Endothelial cell of umbilical vein (primary cell): ENCODE measurements around the gene SYT14. TPM values are rescaled to one million over a fixed set of nuclear protein-coding genes. Genes with fewer than 3 reads are reported as not detected.

Experiments used
- BruUV-seq: library from RNA; stranded (reverse); fragments of 400-500 nt; replicated peaks from 2 replicates; lab custom pipeline; 2021; lab: Mats Ljungman, UMichigan
- CTCF ChIA-PET: fragments of 300-600, 350-600 bp; sonication (Branson Sonifier 250); formaldehyde crosslinking; loops from one replicate; lab custom pipeline; 2021; ENCODE audit warnings: antibody characterized with exemption, inconsistent platforms; lab: Charles Lee
- POLR2A ChIA-PET: fragments of 300-600, 350-600 bp; sonication (Branson Sonifier 250); formaldehyde crosslinking; loops from one replicate; lab custom pipeline; 2021; ENCODE audit warnings: antibody characterized with exemption, inconsistent platforms; lab: Charles Lee
- DNase-seq: peaks from one replicate; pipeline ENCODE4 v3.0.0-alpha.2; 2011; ENCODE audit warnings: low read depth, low spot score
- FAIRE-seq: peaks from 2 replicates; lab custom pipeline; 2011; peaks lifted over from hg19 to GRCh38; lab: Jason Lieb, UNC
- H2AFZ ChIP-seq: 2 replicates; pipeline ENCODE4 v1.6.0; 2012; ENCODE audit warnings: low read depth, low read length, control low read depth, inconsistent platforms
- H3K27ac ChIP-seq: 2 replicates; pipeline ENCODE4 v1.5.1; 2011; ENCODE audit warnings: low read depth, mild to moderate bottlenecking, control low read depth, low read length, moderate library complexity; ENCODE audit not compliant: insufficient read depth
- H3K27me3 ChIP-seq, 2 experiments: 2 replicates each; pipeline versions ENCODE4 v1.6.0 to v1.6.1; 2011; ENCODE audit warnings: low read length in 2 of 2, mixed read lengths in 1 of 2; ENCODE audit not compliant: control insufficient read depth in 2 of 2, insufficient read depth in 2 of 2
- H3K36me3 ChIP-seq, 2 experiments: 2 replicates in 1 of 2; 3 replicates in 1 of 2; pipeline ENCODE4 v1.5.1; 2011; ENCODE audit warnings: low read length in 2 of 2, mild to moderate bottlenecking in 1 of 2, moderate library complexity in 1 of 2; ENCODE audit not compliant: control insufficient read depth in 2 of 2, insufficient read depth in 2 of 2; ENCODE audit errors: extremely low read depth in 1 of 2
- H3K4me1 ChIP-seq: 3 replicates; pipeline ENCODE4 v1.5.1; 2011; ENCODE audit warnings: mild to moderate bottlenecking, low read length; ENCODE audit not compliant: control insufficient read depth, insufficient read depth; ENCODE audit errors: extremely low read depth
- H3K4me2 ChIP-seq: 2 replicates; pipeline ENCODE4 v1.6.1; 2011; ENCODE audit warnings: low read length, control low read depth, mixed read lengths; ENCODE audit not compliant: insufficient read depth
- H3K4me3 ChIP-seq, 3 experiments: fragments of 200-600 bp in 1 of 3; sonication (generic), shearing (Covaris generic) in 1 of 3; replicated peaks in 1 of 3; 2 replicates each; pipeline ENCODE4 v1.5.1; 2011 to 2016; ENCODE audit warnings: control low read depth in 3 of 3, low read length in 3 of 3, mild to moderate bottlenecking in 2 of 3, inconsistent platforms in 1 of 3, low read depth in 1 of 3, moderate library complexity in 1 of 3; ENCODE audit not compliant: insufficient read depth in 1 of 3
- H3K79me2 ChIP-seq: 2 replicates; pipeline ENCODE4 v1.6.0; 2012; ENCODE audit warnings: low read length, inconsistent platforms; ENCODE audit not compliant: control insufficient read depth, insufficient read depth
- H3K9ac ChIP-seq: replicated peaks from 2 replicates; pipeline ENCODE3; 2011; ENCODE audit warnings: low read length, control low read depth; ENCODE audit not compliant: insufficient read depth; ENCODE audit errors: extremely low read depth
- H3K9me1 ChIP-seq: replicated peaks from 3 replicates; pipeline ENCODE4 v1.6.0; 2011; ENCODE audit warnings: mild to moderate bottlenecking, low read length; ENCODE audit not compliant: control insufficient read depth, insufficient read depth; ENCODE audit errors: extremely low read depth
- H3K9me3 ChIP-seq: replicated peaks from 2 replicates; pipeline ENCODE4 v1.5.1; 2012; ENCODE audit warnings: low read length, inconsistent platforms; ENCODE audit not compliant: control insufficient read depth, insufficient read depth
- H4K20me1 ChIP-seq: replicated peaks from 2 replicates; pipeline ENCODE3; 2011; ENCODE audit warnings: mild to moderate bottlenecking, low read length; ENCODE audit not compliant: control insufficient read depth, insufficient read depth; ENCODE audit errors: extremely low read depth
- CTCF ChIP-seq, 2 donors: IDR thresholded peaks; 1 replicate in 1 of 2; 2 replicates in 1 of 2; pipeline ENCODE4 v1.5.1; 2011; ENCODE audit warnings: low read length in 2 of 2, mild to moderate bottlenecking in 2 of 2, moderate library complexity in 2 of 2, control low read depth in 1 of 2, inconsistent platforms in 1 of 2, low read depth in 1 of 2; ENCODE audit not compliant: insufficient read depth in 1 of 2; ENCODE audit errors: extremely low read depth in 1 of 2
- EZH2 ChIP-seq: IDR thresholded peaks from 2 replicates; pipeline ENCODE4 v1.6.1; 2012; ENCODE audit warnings: borderline replicate concordance, low read depth, mild to moderate bottlenecking, moderate library complexity, low read length, inconsistent platforms; ENCODE audit not compliant: severe bottlenecking
- FOS ChIP-seq: IDR thresholded peaks from 2 replicates; pipeline ENCODE4 v1.6.1; 2011; ENCODE audit warnings: mild to moderate bottlenecking, low read length, moderate library complexity, borderline replicate concordance; ENCODE audit not compliant: insufficient read depth
- GATA2 ChIP-seq: IDR thresholded peaks from 2 replicates; pipeline ENCODE4 v1.7.0; 2011; ENCODE audit warnings: low read depth, mild to moderate bottlenecking, moderate library complexity, mixed read lengths, low read length; ENCODE audit not compliant: insufficient read length, insufficient read depth
- JUN ChIP-seq: IDR thresholded peaks from 2 replicates; pipeline ENCODE4 v1.6.1; 2011; ENCODE audit warnings: borderline replicate concordance, low read depth; ENCODE audit not compliant: insufficient read length, insufficient read depth
- MYC ChIP-seq: IDR thresholded peaks from one replicate; pipeline ENCODE4 v1.6.1; 2011; ENCODE audit warnings: mild to moderate bottlenecking, low read depth, low read length
- POLR2A ChIP-seq: IDR thresholded peaks from 2 replicates; pipeline ENCODE4 v1.6.1; 2012; ENCODE audit warnings: low read depth, mild to moderate bottlenecking, control low read depth, low read length
- POLR2AphosphoS5 ChIP-seq: IDR thresholded peaks from 2 replicates; pipeline ENCODE4 v1.6.1; 2012; ENCODE audit warnings: low read depth, mild to moderate bottlenecking, control low read depth, low read length, moderate library complexity; ENCODE audit not compliant: insufficient read depth
- dilution Hi-C: fragments of 300-500 bp; cut with MboI; formaldehyde crosslinking; loops from one replicate; pipeline ENCODE4 v1.15.0; 2019; ENCODE audit warnings: low sequenced_read_pairs; ENCODE audit not compliant: extremely low pct_ligation_motif_present
- intact Hi-C: fragments of 100-400 bp; cut with micrococcal nuclease; formaldehyde crosslinking; loops from one replicate; pipeline ENCODE4 v1.10.0; 2022
- polyA plus RNA-seq, 4 experiments: library from polyadenylated mRNA; depleted of rRNA in 3 of 4; stranded (reverse) in 3 of 4; unstranded in 1 of 4; fragments of >200 nt; gene quantifications; 2 replicates each; pipeline versions ENCODE4 v1.2.1 to v1.2.3, GENCODE V29; 2011 to 2012; ENCODE audit warnings: missing spikeins in 1 of 4
- total RNA-seq: library from RNA; stranded (reverse); gene quantifications from 2 replicates; pipeline ENCODE4 v1.2.3, GENCODE V29; 2021
- TF ChIP-seq, protein P1 (sequence below): IDR thresholded peaks from 2 replicates; pipeline ENCODE4 v1.6.1; 2011; ENCODE audit not compliant: insufficient read depth, insufficient read length

The SYT14 gene
- total and polyA plus RNA-seq, 2 donors (not counting 3 experiments of a cell fraction or from before 2014, with no cell fraction given): 0.08 to 0.18 TPM

DNA sequence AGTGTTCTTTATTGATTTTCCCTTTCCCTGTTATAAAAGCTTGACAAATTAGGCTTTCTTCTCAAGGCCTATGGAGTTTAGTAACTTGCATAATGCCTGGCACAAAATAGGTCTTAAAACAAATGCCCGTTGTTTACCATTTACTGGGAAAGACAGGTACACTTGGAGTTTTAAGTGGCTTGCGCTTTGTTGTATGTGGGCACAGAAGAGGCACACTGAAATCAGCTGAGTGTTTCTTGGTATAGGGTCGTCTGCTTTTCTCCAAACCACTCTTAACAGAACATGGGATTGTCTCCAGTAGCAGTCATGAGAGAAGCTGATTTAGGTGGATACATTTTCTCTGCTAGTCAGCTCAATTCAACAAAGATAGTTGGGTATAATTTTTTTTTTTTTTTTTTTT lies 132.5 kb downstream of the SYT14 start:
- BruUV-seq: no TSS peak
- TF ChIP-seq, protein P1, sequence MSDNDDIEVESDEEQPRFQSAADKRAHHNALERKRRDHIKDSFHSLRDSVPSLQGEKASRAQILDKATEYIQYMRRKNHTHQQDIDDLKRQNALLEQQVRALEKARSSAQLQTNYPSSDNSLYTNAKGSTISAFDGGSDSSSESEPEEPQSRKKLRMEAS: no peak
- TF ChIP-seq CTCF (IDR thresholded peaks at IDR 0.05; ENCODE audit: extremely low read depth in 1 of 2, insufficient read depth in 1 of 2, low read depth in 1 of 2, low read length in 2 of 2) (no peak), POLR2A (no peak), POLR2AphosphoS5 (no peak), MYC (no peak), FOS (no peak), EZH2 (no peak), JUN (no peak), GATA2 (no peak)
- H3K79me2 ChIP-seq: no peaks in the 10 kb centered on the region
- no peaks in the 10 kb centered on the region for H3K4me1 ChIP-seq
- no peaks in the 10 kb centered on the region for H3K36me3 ChIP-seq
- no peaks in the 10 kb centered on the region for H3K9me3 ChIP-seq
- H4K20me1 ChIP-seq: no peaks in the 10 kb centered on the region
- intact Hi-C loops (no loop called here), dilution Hi-C loops (no loop called here)
- no peak overlapping the region for H2AFZ ChIP-seq
- no peak overlapping the region for H3K4me2 ChIP-seq
- DNase-seq (no peak), FAIRE-seq (no peak)
- H3K27ac ChIP-seq: no peak overlapping the region
- H3K9ac ChIP-seq: no peak overlapping the region
- CTCF ChIA-PET: interaction anchor here (0.8 kb wide), 1 partner anchor 15 kb away, joined by 4 read pairs; no protein-coding TSS in a partner anchor
- no peaks in the 10 kb centered on the region for H3K9me1 ChIP-seq
- H3K4me3 ChIP-seq: no peak overlapping the region
- POLR2A ChIA-PET: no interaction called here
- H3K27me3 ChIP-seq: no peaks in the 10 kb centered on the region
